NCI-H2081 treated with DMSO at 0.1 percent for 48 hours (cell line): Measurements from ENCODE around the gene TMEM39A.

Experiments
- DNase-seq: peaks from one replicate; lab custom pipeline; 2025; lab: John Stamatoyannopoulos, UW

TMEM39A gene

DNA sequence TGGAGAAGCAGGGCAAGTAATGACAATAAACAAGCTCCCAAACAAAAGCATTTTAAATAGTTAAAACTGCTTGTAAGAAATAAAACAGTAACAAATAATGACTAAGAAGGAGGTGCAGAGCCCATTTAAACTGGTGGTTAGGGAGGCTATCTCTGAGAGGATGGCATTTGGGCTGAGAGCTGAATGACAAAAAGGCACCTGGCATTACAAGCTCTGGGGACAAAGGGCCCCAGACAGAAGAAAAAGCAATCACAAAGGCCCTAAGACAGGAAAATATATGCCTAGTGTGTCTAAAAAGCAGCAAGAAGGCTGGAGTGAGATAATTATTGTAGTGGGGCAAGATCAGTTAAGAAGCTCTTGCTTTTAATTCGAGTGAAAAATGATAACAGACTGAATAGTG is 9.6 kb downstream of the TMEM39A start:
- DNase-seq = no peak

- DNase-seq = no peak
Measured at GRCh38 chr3:119444590-119444989, 18.8 kb downstream of the TMEM39A start.

DNA sequence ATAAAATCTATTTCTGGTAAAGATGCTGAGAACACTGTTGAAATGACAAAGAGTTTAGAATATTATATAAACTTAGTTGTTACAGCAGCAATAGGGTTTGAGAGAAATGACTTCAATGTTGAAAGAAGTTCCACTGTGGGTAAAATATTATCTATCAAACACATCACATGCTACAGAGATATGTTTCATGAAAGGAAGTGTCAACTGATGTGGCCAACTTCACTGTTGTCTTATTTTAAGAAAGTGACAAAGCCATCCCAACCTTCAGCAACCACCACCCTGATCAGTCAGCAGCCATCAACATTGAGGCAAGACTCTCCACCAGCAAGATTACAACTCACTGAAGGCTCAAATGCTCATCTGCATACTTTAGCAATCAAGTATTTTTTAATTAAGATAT is 20.2 kb downstream of the TMEM39A start:
- DNase-seq = no peak

DNA sequence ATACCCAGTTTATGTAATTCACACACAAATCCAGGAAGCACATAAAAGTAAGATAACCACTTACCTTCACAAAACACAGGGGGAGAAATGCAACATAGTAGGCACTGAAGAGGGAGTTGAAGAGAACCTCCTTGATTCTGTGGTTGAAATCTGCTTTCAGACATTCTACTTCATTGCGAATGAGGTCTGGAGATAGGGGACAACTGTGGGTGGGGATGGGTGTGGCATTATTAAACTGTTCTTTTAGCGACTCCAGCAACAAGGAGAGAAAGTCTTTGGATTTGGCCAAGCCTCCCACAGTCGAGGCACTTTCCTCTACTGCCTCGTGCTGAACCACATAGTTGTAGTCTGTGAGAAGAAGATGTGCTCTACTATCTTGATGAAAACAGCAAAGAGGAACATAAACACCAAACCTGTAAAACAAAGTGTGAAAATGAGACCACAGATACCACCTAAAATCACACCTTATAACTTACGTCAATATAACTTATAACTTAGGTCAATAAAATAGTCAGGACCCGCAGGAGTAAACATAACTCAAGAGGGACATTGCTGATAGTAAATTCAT is 25.6 kb downstream of the TMEM39A start:
- no peak for DNase-seq

GRCh38 chr3:119436977-119437376 is 26.4 kb downstream of the TMEM39A start:
- no peak for DNase-seq

- no peak for DNase-seq
Measured at GRCh38 chr3:119434703-119435102, 28.7 kb downstream of the TMEM39A start.

DNA sequence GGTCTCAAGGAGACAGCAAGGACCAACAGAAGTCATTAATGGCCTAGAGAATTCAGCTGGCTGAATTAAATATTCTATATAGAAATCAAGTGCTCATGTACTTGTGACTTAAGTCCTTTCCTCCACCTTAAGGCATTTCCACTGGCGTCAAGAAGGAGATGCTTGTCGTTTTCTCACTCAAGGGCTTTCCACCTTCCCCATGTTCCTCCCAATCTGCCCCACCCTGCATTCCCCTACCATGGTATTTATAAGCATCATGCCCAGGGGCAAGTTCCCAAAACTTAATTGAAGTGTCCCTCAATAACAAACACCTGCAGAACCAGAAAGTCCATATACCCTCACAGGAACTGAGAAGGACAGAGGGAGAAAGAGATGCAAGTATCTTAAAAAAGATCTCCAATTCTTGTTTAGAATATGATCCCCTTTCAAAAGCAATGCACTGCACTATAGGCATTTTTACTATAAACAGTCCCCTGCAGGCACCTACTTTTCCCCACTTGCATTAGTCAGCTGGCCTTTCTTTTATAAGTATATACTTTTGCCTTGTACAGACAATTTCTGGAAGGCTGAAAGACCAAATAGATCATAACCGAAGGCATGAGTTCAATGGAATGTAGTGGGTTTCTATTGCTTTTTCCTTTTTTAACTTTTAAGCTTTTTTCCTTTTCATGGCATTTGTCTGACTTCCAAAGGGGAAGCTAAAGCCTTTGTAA is 29.6 kb downstream of the TMEM39A start:
- no peak for DNase-seq

DNA sequence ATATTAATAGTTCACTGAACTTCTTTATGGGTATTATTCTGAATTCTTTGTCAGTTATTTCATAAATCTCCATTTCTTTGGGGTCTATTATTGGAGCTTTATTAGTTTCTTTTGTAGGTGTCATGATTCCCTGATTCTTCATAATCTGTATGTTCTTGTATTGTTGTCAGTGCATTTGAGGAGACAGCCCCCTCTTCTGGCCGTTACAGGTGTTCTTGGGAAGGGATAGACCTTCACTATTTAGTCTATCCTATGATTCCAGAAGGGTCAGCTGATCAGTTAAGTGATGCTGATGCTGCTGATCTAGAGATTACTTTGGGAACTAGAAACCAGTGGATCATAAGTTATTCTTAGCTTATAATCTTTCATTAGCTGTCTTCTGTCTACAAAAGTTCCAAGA is 34.9 kb downstream of the TMEM39A start:
- no peak for DNase-seq

DNA sequence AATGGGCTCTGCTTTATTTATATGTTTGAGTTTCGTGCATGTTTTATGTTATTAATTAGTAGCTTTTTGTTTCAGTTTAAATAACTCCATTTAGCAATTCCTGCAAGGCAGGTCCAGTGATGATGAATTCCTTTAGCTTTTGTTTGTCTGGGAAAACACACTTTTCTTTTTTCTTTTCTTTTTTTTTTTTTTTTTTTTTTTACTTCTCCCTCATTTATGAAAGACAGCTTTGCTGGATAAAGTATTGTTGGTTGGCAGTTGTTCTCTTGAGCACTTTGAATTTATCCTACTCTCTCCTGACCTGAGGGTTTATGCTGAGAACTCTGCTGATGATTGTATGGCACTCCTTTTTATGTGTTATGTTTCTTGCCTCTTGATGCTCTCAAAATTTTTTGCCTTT is 35.7 kb downstream of the TMEM39A start:
- DNase-seq = no peak

DNA sequence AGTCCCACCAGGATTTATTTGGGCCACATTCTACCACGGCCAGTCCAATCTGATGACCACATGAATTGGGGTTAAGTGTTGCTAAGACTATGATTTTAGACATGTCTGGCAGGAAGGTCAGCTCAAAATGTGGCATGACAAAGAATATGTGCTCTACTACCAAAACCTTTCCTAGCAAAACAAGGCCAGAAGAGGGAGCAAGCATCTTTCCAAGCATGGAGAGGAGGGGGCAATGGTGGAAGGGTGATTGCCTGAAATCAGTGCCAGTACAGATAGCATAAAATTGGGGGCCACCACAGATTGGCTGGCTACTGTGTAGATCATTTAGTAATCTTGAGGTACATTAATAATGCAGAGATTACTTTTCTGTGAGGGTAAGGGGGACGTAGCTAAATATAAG is 43.2 kb downstream of the TMEM39A start:
- DNase-seq = no peak

DNA sequence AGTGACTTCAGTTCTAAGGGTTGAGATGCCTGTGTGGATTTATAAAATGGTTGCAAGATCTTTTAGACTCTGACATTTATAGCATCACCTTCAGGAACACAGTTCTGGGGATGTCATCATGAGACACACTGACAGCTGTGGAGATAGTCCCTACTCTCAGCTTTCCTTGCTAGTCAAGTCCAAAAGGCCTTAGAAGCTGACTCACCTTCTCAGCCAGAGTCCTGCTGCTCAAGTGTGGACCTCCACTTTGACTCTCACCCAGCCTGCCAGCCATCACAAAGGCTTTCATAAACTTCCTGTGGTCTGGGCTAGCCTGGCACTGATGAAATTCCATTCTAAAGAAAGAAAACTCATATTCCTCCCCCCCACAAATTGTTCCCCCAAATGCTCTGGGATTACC is 44.8 kb downstream of the TMEM39A start:
- DNase-seq = no peak

GRCh38 chr3:119417771-119418512 is 45.5 kb downstream of the TMEM39A start:
- DNase-seq = no peak

GRCh38 chr3:119416873-119417272 is 46.5 kb downstream of the TMEM39A start:
- DNase-seq = no peak

DNA sequence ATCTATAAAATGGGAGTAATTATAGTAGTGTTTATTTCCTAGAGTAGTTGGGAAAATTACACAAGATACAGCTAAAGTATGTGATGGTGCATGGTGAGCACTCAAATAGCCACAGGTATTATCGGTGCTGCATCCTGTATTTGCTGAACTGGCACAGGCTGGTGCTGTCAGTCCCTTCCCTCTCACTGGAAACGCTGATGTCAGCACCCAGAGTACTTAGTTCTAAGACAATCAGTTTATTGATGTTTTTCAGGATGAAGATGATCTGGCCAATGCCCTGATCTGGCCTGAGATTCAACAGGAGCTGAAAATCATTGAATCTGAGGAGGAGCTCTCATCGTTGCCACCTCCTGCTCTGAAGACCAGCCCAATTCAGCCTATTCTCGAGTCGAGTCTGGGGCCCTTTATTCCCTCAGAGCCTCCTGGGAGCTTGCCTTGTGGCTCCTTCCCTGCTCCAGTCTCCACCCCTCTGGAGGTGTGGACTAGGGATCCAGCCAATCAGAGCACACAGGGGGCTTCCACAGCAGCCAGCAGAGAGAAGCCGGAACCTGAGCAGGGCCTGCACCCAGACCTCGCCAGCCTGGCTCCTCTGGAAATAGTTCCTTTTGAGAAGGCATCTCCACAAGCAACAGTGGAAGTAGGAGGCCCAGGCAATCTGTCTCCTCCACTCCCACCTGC is 49.7 kb downstream of the TMEM39A start:
- no peak for DNase-seq

DNA sequence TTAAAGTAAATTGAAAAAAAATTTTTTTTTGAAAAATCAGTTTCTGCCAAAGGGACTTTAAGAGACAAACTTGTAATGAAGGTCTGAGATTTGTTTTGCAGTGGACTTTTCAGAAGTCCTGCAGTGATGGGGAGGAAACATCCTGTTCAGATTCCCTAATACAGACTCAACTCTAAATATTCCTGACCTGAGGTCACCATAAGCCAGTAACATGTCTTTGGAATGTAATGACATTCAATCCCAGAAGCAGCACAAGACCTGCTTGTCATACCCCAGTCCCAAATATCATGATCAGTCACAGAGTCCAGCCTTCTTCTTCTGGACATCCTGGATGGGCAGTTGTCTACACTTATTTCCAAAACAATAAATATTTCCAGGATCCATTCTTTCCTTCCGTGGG is 53.6 kb downstream of the TMEM39A start:
- DNase-seq = no peak

GRCh38 chr3:119408243-119408950 is 55.0 kb downstream of the TMEM39A start:
- no peak for DNase-seq

DNA sequence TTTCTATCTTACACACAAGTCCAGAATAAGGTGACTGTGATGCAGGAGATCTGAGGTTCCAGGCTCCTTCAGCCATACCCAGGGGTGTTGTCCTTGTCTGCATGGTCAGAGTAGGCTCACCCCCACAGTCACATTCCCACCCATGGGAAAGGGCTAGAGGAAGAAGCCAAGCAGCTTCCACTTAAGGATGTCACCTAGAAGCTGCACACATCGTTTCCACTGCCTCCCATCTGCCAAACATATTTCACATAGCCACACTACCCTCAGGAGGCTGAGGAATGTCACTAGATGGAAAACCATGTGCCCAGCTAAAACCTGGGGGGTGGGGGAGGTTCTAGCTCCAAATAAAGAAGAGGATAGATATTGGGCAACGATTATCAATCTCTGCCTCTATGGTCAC is 58.1 kb downstream of the TMEM39A start:
- no peak for DNase-seq

DNA sequence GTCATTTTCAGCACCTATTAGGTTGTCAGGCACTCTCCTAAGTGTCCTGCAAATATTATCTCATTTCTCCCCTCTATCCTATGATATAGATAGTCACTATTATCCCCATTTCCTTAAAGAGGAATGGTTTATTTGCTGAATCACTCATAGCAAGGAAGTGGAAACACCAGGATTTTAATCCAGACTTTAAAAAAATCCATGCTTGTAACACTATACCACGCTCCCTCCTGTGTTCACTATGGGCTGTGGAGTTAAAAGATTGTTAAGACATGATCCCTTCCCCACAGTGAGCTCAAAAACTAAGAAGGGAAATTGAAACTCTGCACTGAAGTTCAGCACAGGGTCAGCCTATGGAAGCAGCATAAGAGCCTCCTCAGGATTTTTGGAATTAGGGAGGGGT is 60.2 kb downstream of the TMEM39A start:
- no peak for DNase-seq

- DNase-seq = no peak
Measured at GRCh38 chr3:119402791-119403190, 60.6 kb downstream of the TMEM39A start.

DNA sequence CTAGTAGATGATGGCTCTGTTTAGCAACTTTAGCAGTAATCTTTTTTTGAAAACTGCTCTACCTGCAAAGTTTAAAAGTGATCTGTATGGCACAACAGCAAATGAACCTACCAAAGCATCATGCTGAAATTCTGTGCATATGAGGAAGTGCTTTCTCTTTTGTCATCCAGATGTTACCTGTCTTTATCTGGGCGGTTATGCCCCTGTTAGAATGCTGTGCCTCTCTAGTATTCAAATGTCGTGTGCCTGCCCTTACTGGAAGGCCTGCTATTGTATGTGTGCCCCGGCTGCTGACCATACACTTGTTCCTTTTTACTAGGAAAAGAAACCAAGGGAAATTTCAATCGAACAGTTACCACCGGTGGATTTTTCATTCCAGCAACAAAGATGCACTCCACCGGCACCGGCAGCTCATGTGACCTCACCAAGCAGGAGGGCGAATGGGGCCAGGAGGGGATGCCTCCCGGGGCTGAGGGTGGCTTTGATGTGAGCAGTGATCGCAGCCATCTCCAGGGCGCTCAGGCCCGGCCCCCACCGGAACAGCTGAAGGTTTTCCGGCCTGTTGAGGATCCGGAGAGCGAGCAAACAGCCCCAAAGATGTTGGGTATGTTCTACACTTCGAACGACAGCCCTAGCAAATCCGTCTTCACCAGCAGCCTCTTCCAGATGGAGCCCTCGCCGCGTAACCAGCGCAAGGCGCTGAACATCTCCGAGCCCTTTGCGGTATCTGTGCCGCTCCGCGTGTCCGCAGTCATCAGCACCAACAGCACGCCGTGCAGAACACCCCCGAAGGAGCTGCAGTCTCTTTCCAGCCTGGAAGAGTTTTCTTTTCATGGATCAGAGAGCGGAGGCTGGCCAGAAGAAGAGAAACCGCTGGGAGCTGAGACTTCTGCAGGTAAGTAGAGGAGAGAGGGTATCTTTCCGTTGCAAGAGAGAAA is 61.6 kb downstream of the TMEM39A start:
- DNase-seq = no peak

DNA sequence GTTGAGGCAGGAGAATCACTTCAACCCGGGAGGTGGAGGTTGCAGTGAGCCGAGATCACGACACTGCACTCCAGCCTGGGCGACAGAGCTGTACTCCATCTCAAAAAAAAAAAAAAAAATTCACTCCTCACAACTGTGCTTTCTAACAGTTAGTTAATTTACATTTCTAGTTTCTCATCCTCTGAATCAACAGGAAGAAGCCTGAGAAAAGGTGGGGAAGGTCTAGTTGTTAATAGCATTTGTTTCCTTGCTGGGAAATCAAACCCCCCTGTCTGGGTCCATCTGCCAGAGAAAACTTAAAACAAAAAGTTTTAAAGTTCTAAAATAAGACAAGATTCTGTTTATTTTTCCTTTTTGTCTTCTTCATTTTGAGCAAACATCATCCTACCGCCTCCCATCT is 62.3 kb downstream of the TMEM39A start:
- DNase-seq = no peak
